K562 (cell line): ENCODE measurements around the gene KMT5C. TPM values are rescaled to one million over a fixed set of nuclear protein-coding genes. Genes with fewer than 3 reads are reported as not detected.

Experiments used
- CBX2 ChIP-seq: fragments of 200-600 bp; sonication (generic); IDR thresholded peaks from one replicate; pipeline ENCODE4 v1.6.1; 2012; ENCODE audit warnings: mild to moderate bottlenecking, low read length, inconsistent platforms; ENCODE audit not compliant: insufficient read depth, poor library complexity, severe bottlenecking
- HDAC2 ChIP-seq: fragments of 450-650 bp; IDR thresholded peaks from 2 replicates; pipeline ENCODE4 v1.6.1; 2016; ENCODE audit warnings: mild to moderate bottlenecking
- KDM1A ChIP-seq, 2 experiments: fragments of 450-650 bp; IDR thresholded peaks; 2 replicates each; pipeline ENCODE4 v1.6.1; 2016; ENCODE audit warnings: mild to moderate bottlenecking in 2 of 2
- KDM5B ChIP-seq: fragments of 200-600 bp; sonication (generic); IDR thresholded peaks from 2 replicates; pipeline ENCODE4 v1.6.1; 2012; ENCODE audit warnings: low read depth, mild to moderate bottlenecking, moderate library complexity, low read length, control low read depth, inconsistent platforms; ENCODE audit not compliant: insufficient replicate concordance
- POLR2A ChIP-seq: fragments of 450-650 bp; conservative IDR thresholded peaks from 2 replicates; pipeline ENCODE4 v1.6.1; 2016
- POLR2G ChIP-seq: fragments of 200-400 bp; formaldehyde crosslinking; IDR thresholded peaks from 2 replicates; pipeline ENCODE4 v1.6.1; 2017; ENCODE audit warnings: low read depth, mild to moderate bottlenecking, antibody characterized with exemption, low read length, moderate library complexity
- RBM25 ChIP-seq: fragments of 200-400 bp; formaldehyde crosslinking; IDR thresholded peaks from 2 replicates; pipeline ENCODE4 v1.6.1; 2018; ENCODE audit warnings: low read length, low read depth, moderate library complexity; ENCODE audit not compliant: severe bottlenecking
- RCOR1 ChIP-seq, 2 experiments: IDR thresholded peaks; 2 replicates each; pipeline ENCODE4 v1.6.1; 2012; ENCODE audit warnings: low read depth in 2 of 2, low read length in 2 of 2, borderline replicate concordance in 1 of 2, improper control_type of control experiment in 1 of 2
- SAFB2 ChIP-seq: fragments of 200-400 bp; formaldehyde crosslinking; IDR thresholded peaks from 2 replicates; pipeline ENCODE4 v1.6.1; 2018; ENCODE audit warnings: borderline replicate concordance, low read length, low read depth, moderate library complexity; ENCODE audit not compliant: severe bottlenecking
- ZFP36 ChIP-seq: fragments of 150-350 bp; IDR thresholded peaks from 2 replicates; pipeline ENCODE4 v1.6.1; 2018; ENCODE audit warnings: low read length, low read depth; ENCODE audit not compliant: partially characterized antibody
- ZSCAN29 ChIP-seq: fragments of 450-650 bp; IDR thresholded peaks from 2 replicates; pipeline ENCODE4 v1.6.1; 2017
- polyA plus RNA-seq, 8 experiments: library from polyadenylated mRNA; depleted of rRNA in 4 of 8; stranded (reverse) in 5 of 8; unstranded in 3 of 8; fragments of >200 nt; fragmentation: Nextera tagmentation in 2 of 8; fragmentation: Illumina TruSeq in 1 of 8; extraction: Ambion mirVana in 2 of 8; extraction: Trizol in 1 of 8; gene quantifications; 2 replicates each; pipeline versions ENCODE4 v1.2.1 to v1.2.3, GENCODE V29; 2011 to 2014; ENCODE audit warnings: inconsistent platforms in 1 of 8, missing spikeins in 1 of 8
- total RNA-seq, 7 experiments: library from RNA; depleted of rRNA in 6 of 7; stranded (reverse); fragments of >200 nt in 6 of 7; fragmentation: Illumina TruSeq in 2 of 7; extraction: Trizol in 2 of 7; gene quantifications; 2 replicates each; pipeline versions ENCODE4 v1.2.1 to v1.2.3, GENCODE V29; 2011 to 2021; ENCODE audit warnings: low replicate concordance in 1 of 7

KMT5C gene
- total and polyA plus RNA-seq, 9 of the 15 experiments (the other 6 are each of a cell fraction or from before 2014, with no cell fraction given): 0.15 to 53.5 (median 16.6) TPM

GRCh38 chr19:55391191-55391670 lies 51.6 kb downstream of the KMT5C start (continued):
- TF ChIP-seq POLR2G (peak; percentile 63; the same call in 1 of the 2 replicates), POLR2A (peak; percentile 30), RCOR1 (IDR thresholded peaks at IDR 0.05; ENCODE audit: borderline replicate concordance in 1 of 2, low read depth in 2 of 2, low read length in 2 of 2) (0 out of 4 replicates have a peak, but pooled peaks of 1 of the 2 experiments have one; percentile 34), KDM1A (IDR thresholded peaks at IDR 0.05) (peak; percentile 58 to 66; a peak in 3 of 4 replicates), KDM5B (peak; percentile 22), RBM25 (peak; percentile 80), HDAC2 (peak; percentile 40; the same call in 1 of the 2 replicates), ZFP36 (peak; percentile 83), CBX2 (no peak), ZSCAN29 (0 out of 2 replicates have a peak, but pooled peaks have one; percentile 17), SAFB2 (no peak)
